Measurements from ENCODE around the gene MYO1C.

- TF ChIP-seq CTCF (IDR thresholded peaks at IDR 0.05 in 4 of 5, conservative IDR thresholded peaks at IDR 0.05 in 1 of 5) (no peak), POLR2A (IDR thresholded peaks at IDR 0.05) (no peak)
These were observed 17.1 kb downstream of the MYO1C start for GRCh38 chr17:1475321-1475854.

Data from gastrocnemius medialis (tissue), 4 donors.